K562 (cell line): ENCODE measurements around the gene VEGFB. TPM values are rescaled to one million over a fixed set of nuclear protein-coding genes. Genes with fewer than 3 reads are reported as not detected.

Experiments used
- CBFA2T3 ChIP-seq: fragments of 450-650 bp; IDR thresholded peaks from 2 replicates; pipeline ENCODE4 v1.6.1; 2017
- CEBPB ChIP-seq: fragments of 450-650 bp; IDR thresholded peaks from 2 replicates; pipeline ENCODE4 v1.6.1; 2016; ENCODE audit warnings: missing genetic modification characterization, missing compliant biosample characterization
- CEBPZ ChIP-seq: fragments of 150-350 bp; IDR thresholded peaks from 2 replicates; pipeline ENCODE4 v1.6.1; 2014; ENCODE audit warnings: low read depth, mild to moderate bottlenecking, low read length, borderline replicate concordance
- E2F5 ChIP-seq: sonication (generic); formaldehyde crosslinking; IDR thresholded peaks from 2 replicates; pipeline ENCODE4 v1.8.0; 2022; ENCODE audit warnings: mild to moderate bottlenecking, missing genetic modification reagents
- HNRNPH1 ChIP-seq: fragments of 200-400 bp; formaldehyde crosslinking; optimal IDR thresholded peaks from 2 replicates; pipeline ENCODE3; 2017; ENCODE audit warnings: low read depth, mild to moderate bottlenecking, low read length, moderate library complexity
- IRF9 ChIP-seq: fragments of 450-650 bp; IDR thresholded peaks from 2 replicates; pipeline ENCODE4 v1.6.1; 2016; ENCODE audit warnings: missing biosample characterization, missing genetic modification characterization
- MAFG ChIP-seq: fragments of 450-650 bp; conservative IDR thresholded peaks from 2 replicates; pipeline ENCODE4 v1.6.1; 2016; ENCODE audit warnings: missing genetic modification characterization, missing compliant biosample characterization
- MYC ChIP-seq, 2 experiments: fragments of 250-450 bp in 1 of 2; sonication (Bioruptor Pico) in 1 of 2; IDR thresholded peaks; 2 replicates each; pipeline versions ENCODE4 v1.5.1 to v1.6.1; 2012 to 2021; ENCODE audit warnings: low read depth in 2 of 2, borderline replicate concordance in 1 of 2, improper control_type of control experiment in 1 of 2, low read length in 1 of 2, mild to moderate bottlenecking in 1 of 2, moderate library complexity in 1 of 2
- NFRKB ChIP-seq: fragments of 450-650 bp; IDR thresholded peaks from 2 replicates; pipeline ENCODE4 v1.6.1; 2016; ENCODE audit warnings: low read depth
- PTTG1 ChIP-seq: fragments of 450-650 bp; IDR thresholded peaks from 2 replicates; pipeline ENCODE4 v1.6.1; 2016; ENCODE audit warnings: low read depth, mild to moderate bottlenecking, missing genetic modification characterization, missing compliant biosample characterization
- RBM17 ChIP-seq: fragments of 200-400 bp; formaldehyde crosslinking; IDR thresholded peaks from 2 replicates; pipeline ENCODE4 v1.6.1; 2017; ENCODE audit warnings: low read depth, mild to moderate bottlenecking, low read length, borderline replicate concordance
- RHOXF2B ChIP-seq: fragments of 250-450 bp; sonication (Bioruptor Pico); conservative IDR thresholded peaks from 2 replicates; pipeline ENCODE4 v1.5.1; 2021
- SAFB ChIP-seq: fragments of 200-400 bp; formaldehyde crosslinking; IDR thresholded peaks from 2 replicates; pipeline ENCODE4 v1.6.1; 2017; ENCODE audit warnings: low read depth, low read length, borderline replicate concordance
- TSC22D4 ChIP-seq: fragments of 450-650 bp; IDR thresholded peaks from 2 replicates; pipeline ENCODE4 v1.6.1; 2016; ENCODE audit warnings: missing genetic modification characterization, missing biosample characterization, control low read depth
- polyA plus RNA-seq, 8 experiments: library from polyadenylated mRNA; depleted of rRNA in 4 of 8; stranded (reverse) in 5 of 8; unstranded in 3 of 8; fragments of >200 nt; fragmentation: Nextera tagmentation in 2 of 8; fragmentation: Illumina TruSeq in 1 of 8; extraction: Ambion mirVana in 2 of 8; extraction: Trizol in 1 of 8; gene quantifications; 2 replicates each; pipeline versions ENCODE4 v1.2.1 to v1.2.3, GENCODE V29; 2011 to 2014; ENCODE audit warnings: inconsistent platforms in 1 of 8, missing spikeins in 1 of 8
- total RNA-seq, 7 experiments: library from RNA; depleted of rRNA in 6 of 7; stranded (reverse); fragments of >200 nt in 6 of 7; fragmentation: Illumina TruSeq in 2 of 7; extraction: Trizol in 2 of 7; gene quantifications; 2 replicates each; pipeline versions ENCODE4 v1.2.1 to v1.2.3, GENCODE V29; 2011 to 2021; ENCODE audit warnings: low replicate concordance in 1 of 7
- TF ChIP-seq, protein P1 (sequence below): fragments of 250-450 bp; sonication (Bioruptor Pico); IDR thresholded peaks from 2 replicates; pipeline ENCODE4 v1.8.0; 2021; ENCODE audit warnings: moderate library complexity, mild to moderate bottlenecking, inconsistent platforms
- TF ChIP-seq, protein P2 (sequence below): fragments of 450-650 bp; conservative IDR thresholded peaks from 2 replicates; pipeline ENCODE4 v1.6.1; 2016; ENCODE audit warnings: missing genetic modification characterization, low read depth, mild to moderate bottlenecking, control low read depth, missing compliant biosample characterization

The VEGFB gene
- total and polyA plus RNA-seq, 9 of the 15 experiments (the other 6 are each of a cell fraction or from before 2014, with no cell fraction given): 11.0 to 83.4 (median 25.7) TPM

DNA sequence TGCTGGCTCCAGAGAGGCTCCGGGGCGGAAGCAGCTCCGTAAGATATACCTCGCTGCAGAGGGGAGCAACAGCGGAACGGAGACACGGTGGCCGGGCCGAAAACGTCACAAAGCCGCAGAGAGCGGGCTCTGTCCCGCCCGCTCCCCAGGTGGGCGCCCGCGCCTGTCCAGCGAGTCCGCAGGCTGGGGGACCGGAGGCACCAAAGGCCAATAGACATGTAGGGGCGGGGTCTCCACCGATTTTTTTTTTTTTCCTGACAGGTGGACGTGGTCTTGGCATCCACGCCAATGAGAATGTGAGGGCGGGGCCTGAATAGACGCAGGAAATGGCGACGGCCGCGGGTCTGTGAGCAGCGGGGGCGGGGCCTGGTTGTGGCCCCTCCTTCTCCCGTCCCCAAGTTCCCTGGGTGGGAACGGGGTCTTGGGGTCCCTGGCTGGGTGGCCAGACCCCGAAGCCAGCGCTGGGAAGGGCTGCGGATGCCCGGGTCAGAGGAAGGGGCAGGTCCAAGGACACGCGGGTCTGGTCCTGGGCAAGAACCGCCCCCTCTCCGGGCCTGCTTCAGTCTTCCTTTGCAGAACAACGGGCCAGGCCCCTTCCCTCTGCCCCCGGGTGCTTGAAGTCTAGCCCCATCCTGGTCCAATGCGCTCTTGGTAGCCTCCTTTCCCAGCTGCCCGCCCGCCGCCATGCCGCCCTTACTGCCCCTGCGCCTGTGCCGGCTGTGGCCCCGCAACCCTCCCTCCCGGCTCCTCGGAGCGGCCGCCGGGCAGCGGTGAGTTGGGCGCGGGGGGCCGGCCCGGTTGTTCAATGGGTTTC is 4.0 kb upstream of the VEGFB start, which contains the start of gene DNAJC4 (continued):
- TF ChIP-seq, protein P1, sequence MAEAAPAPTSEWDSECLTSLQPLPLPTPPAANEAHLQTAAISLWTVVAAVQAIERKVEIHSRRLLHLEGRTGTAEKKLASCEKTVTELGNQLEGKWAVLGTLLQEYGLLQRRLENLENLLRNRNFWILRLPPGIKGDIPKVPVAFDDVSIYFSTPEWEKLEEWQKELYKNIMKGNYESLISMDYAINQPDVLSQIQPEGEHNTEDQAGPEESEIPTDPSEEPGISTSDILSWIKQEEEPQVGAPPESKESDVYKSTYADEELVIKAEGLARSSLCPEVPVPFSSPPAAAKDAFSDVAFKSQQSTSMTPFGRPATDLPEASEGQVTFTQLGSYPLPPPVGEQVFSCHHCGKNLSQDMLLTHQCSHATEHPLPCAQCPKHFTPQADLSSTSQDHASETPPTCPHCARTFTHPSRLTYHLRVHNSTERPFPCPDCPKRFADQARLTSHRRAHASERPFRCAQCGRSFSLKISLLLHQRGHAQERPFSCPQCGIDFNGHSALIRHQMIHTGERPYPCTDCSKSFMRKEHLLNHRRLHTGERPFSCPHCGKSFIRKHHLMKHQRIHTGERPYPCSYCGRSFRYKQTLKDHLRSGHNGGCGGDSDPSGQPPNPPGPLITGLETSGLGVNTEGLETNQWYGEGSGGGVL: no peak
- no peak for TF ChIP-seq PTTG1 (tag)
- no peak for TF ChIP-seq E2F5 (CRISPR knock-in tag)
- TF ChIP-seq CEBPB: no peak
- TF ChIP-seq, protein P2, sequence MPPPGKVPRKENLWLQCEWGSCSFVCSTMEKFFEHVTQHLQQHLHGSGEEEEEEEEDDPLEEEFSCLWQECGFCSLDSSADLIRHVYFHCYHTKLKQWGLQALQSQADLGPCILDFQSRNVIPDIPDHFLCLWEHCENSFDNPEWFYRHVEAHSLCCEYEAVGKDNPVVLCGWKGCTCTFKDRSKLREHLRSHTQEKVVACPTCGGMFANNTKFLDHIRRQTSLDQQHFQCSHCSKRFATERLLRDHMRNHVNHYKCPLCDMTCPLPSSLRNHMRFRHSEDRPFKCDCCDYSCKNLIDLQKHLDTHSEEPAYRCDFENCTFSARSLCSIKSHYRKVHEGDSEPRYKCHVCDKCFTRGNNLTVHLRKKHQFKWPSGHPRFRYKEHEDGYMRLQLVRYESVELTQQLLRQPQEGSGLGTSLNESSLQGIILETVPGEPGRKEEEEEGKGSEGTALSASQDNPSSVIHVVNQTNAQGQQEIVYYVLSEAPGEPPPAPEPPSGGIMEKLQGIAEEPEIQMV (tag): no peak
- no peak for TF ChIP-seq NFRKB
- no peak for TF ChIP-seq RHOXF2B
- TF ChIP-seq MAFG (tag): no peak
- no peak for TF ChIP-seq IRF9 (tag)
- no peak for TF ChIP-seq CEBPZ
- TF ChIP-seq TSC22D4 (tag): no peak
- TF ChIP-seq MYC (IDR thresholded peaks at IDR 0.05; ENCODE audit: low read depth, low read length): peak; percentile 62; the same call in 1 of the 2 replicates
- TF ChIP-seq MYC (CRISPR knock-in tag; IDR thresholded peaks at IDR 0.05; ENCODE audit: borderline replicate concordance, low read depth): no peak
- no peak for TF ChIP-seq RBM17
- TF ChIP-seq CBFA2T3: no peak
- no peak for TF ChIP-seq SAFB
- TF ChIP-seq HNRNPH1: no peak
